Neural progenitor cell (in vitro differentiated cells): ENCODE data around the gene RAI1. TPM values are rescaled to one million over a fixed set of nuclear protein-coding genes. Genes with fewer than 3 reads are reported as not detected.
"Not testable (repeated sequence)": the region's sequence is repeated elsewhere in the genome, so short reads cannot be mapped to it uniquely, and the experiment has no call there.

Experiments used
- DNase-seq: peaks from one replicate; pipeline ENCODE4 v3.0.0-alpha.2; 2016; ENCODE audit warnings: low spot score
- H2AFZ ChIP-seq: fragments of 200-600 bp; sonication (generic); replicated peaks from 2 replicates; pipeline ENCODE4 v1.6.1; 2016; ENCODE audit warnings: antibody characterized with exemption
- H3F3A ChIP-seq: fragments of 200-600 bp; sonication (generic); 2 replicates; pipeline ENCODE4 v1.6.1; 2016; ENCODE audit warnings: antibody characterized with exemption, low read depth
- H3K27ac ChIP-seq: fragments of 200-600 bp; sonication (generic); 2 replicates; pipeline ENCODE4 v1.5.1; 2016; ENCODE audit warnings: mild to moderate bottlenecking
- H3K27me3 ChIP-seq: fragments of 200-600 bp; sonication (generic); 2 replicates; pipeline ENCODE4 v1.6.1; 2016; ENCODE audit warnings: mild to moderate bottlenecking, moderate library complexity
- H3K36me3 ChIP-seq: fragments of 200-600 bp; sonication (generic); 2 replicates; pipeline ENCODE4 v1.5.1; 2016
- H3K4me1 ChIP-seq: fragments of 200-600 bp; sonication (generic); 2 replicates; pipeline ENCODE4 v1.6.1; 2016; ENCODE audit warnings: mixed run types
- H3K4me2 ChIP-seq: fragments of 200-600 bp; sonication (generic); 2 replicates; pipeline ENCODE4 v1.6.1; 2016
- H3K4me3 ChIP-seq: fragments of 200-600 bp; sonication (generic); 2 replicates; pipeline ENCODE4 v1.5.1; 2016
- H3K79me2 ChIP-seq: fragments of 200-600 bp; sonication (generic); 2 replicates; pipeline ENCODE4 v1.6.1; 2016; ENCODE audit warnings: low read depth
- H3K9ac ChIP-seq: fragments of 200-600 bp; sonication (generic); 2 replicates; pipeline ENCODE4 v1.6.1; 2016
- H3K9me3 ChIP-seq: fragments of 200-600 bp; sonication (generic); 2 replicates; pipeline ENCODE4 v1.5.1; 2016; ENCODE audit warnings: low read depth
- H4K20me1 ChIP-seq: fragments of 200-600 bp; sonication (generic); 2 replicates; pipeline ENCODE4 v1.6.1; 2016; ENCODE audit warnings: low read depth
- H3K27ac Mint-ChIP-seq: 3 replicates; pipeline ENCODE4 v1.8.0; 2021; ENCODE audit warnings: mixed read lengths
- H3K27me3 Mint-ChIP-seq: 2 replicates; pipeline ENCODE4 v1.8.0; 2022; ENCODE audit warnings: low read depth, mild to moderate bottlenecking, inconsistent platforms, moderate library complexity, mixed read lengths; ENCODE audit not compliant: insufficient read depth
- H3K36me3 Mint-ChIP-seq: 3 replicates; pipeline ENCODE4 v1.8.0; 2021; ENCODE audit warnings: mixed read lengths
- H3K4me1 Mint-ChIP-seq: 3 replicates; pipeline ENCODE4 v1.8.0; 2021; ENCODE audit warnings: mixed read lengths
- H3K4me3 Mint-ChIP-seq: 3 replicates; pipeline ENCODE4 v1.8.0; 2021; ENCODE audit warnings: mild to moderate bottlenecking, moderate library complexity, mixed read lengths
- H3K9me3 Mint-ChIP-seq: 3 replicates; pipeline ENCODE4 v1.8.0; 2020; ENCODE audit warnings: mixed read lengths
- CTCF ChIP-seq: fragments of 200-600 bp; sonication (generic); IDR thresholded peaks from 2 replicates; pipeline ENCODE4 v1.5.1; 2017; ENCODE audit warnings: antibody characterized with exemption, mild to moderate bottlenecking
- EZH2 ChIP-seq: fragments of 200-600 bp; sonication (generic); IDR thresholded peaks from 2 replicates; pipeline ENCODE4 v1.6.1; 2017; ENCODE audit warnings: antibody characterized with exemption, mild to moderate bottlenecking, moderate library complexity
- EZH2phosphoT487 ChIP-seq: fragments of 200-600 bp; sonication (generic); IDR thresholded peaks from 2 replicates; pipeline ENCODE4 v1.6.1; 2017; ENCODE audit warnings: antibody characterized with exemption
- total RNA-seq: library from RNA; depleted of rRNA; stranded (reverse); fragments of >200 nt; gene quantifications from 2 replicates; pipeline ENCODE4 v1.2.3, GENCODE V29; 2015; ENCODE audit warnings: low replicate concordance

RAI1 gene
- total RNA-seq, 1 donor from 2014 or later: 27.4 TPM

DNA sequence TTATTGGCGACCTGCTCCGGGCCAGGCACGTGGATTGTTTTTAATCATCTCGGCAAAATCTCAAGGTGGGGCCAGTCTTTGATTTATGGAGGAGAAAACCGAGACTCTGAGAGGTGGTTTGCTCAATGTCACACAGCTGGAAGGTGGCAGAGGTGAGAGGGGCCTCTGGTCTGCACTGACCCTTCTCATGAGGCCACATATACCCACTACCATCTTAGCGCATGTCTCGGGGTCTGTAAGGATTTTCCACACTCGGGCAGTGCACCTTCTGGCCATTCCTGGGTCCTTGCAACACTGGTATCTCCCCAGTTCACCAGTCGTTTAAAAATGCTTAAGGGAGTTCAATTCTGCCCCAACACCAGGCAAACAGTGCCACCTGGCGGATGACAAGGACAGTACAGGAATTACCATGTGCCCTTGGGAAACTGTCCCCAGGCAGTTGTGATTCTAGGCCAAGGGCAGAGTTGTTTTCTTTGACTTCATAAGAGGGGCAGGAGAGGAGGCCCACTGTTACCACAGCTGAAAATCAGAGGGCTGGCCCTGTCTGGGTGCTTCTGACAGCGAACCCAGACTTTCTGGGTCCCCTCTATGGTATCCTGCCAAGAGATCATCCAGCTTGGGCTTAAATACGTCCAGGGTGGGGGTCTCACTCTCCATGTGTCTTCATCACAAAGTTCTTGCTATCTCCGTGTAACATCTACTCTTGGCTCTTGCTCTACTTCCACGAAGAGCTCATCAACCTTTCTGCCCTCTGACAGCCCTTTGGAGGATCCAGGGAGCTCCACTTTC lies 39.4 kb upstream of the RAI1 start:
- no peak overlapping the region for H3K27ac ChIP-seq
- no peaks in the 10 kb centered on the region for H4K20me1 ChIP-seq
- H3K9me3 ChIP-seq: no peaks in the 10 kb centered on the region
- Mint-ChIP-seq H3K27me3 (peaks cover 7% of the 10 kb centered on the region), H3K36me3 (no peaks in the 10 kb centered on the region), H3K9me3 (peaks cover 17% of the 10 kb centered on the region), H3K4me1 (peaks cover 10% of the 10 kb centered on the region), H3K4me3 (no peak overlapping the region), H3K27ac (peak overlapping the region; percentile 77)
- DNase-seq: peak; percentile 79
- H3K4me3 ChIP-seq: no peak overlapping the region
- no peaks in the 10 kb centered on the region for H3K79me2 ChIP-seq
- H3K4me2 ChIP-seq: no peak overlapping the region
- H3F3A ChIP-seq: no peaks in the 10 kb centered on the region
- H3K9ac ChIP-seq: no peak overlapping the region
- H3K27me3 ChIP-seq: no peaks in the 10 kb centered on the region
- H3K36me3 ChIP-seq: no peaks in the 10 kb centered on the region
- no peak overlapping the region for H2AFZ ChIP-seq
- no peaks in the 10 kb centered on the region for H3K4me1 ChIP-seq
- no peak for TF ChIP-seq EZH2
- no peak for TF ChIP-seq EZH2phosphoT487
- peak; percentile 97 for TF ChIP-seq CTCF

DNA sequence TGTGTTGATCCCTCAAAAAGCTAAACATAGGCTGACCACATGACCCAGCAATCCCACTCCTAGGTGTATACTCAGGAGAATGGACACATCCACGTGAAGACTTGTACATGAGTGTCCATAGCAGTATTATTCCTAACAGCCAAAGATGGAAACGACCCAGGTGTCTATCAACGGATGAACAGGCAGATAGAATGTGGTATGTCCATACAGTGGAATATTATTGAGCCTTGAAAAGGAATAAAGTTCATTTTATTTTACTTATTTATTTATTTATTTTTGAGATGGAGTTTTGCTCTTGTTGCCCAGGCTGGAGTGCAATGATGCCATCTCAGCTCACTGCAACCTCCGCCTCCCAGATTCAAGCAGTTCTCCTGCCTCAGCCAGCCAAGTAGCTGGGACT lies 36.1 kb upstream of the RAI1 start:
- H3K4me1 Mint-ChIP-seq, H3K4me1 ChIP-seq, H3K4me3 Mint-ChIP-seq, H3K36me3 ChIP-seq, H2AFZ ChIP-seq, H3K27ac ChIP-seq, DNase-seq, H3K9ac ChIP-seq, H3K9me3 ChIP-seq, H3K27me3 Mint-ChIP-seq, H3K36me3 Mint-ChIP-seq, H3K4me2 ChIP-seq, H3K4me3 ChIP-seq, H4K20me1 ChIP-seq, H3K79me2 ChIP-seq, H3K27me3 ChIP-seq, H3F3A ChIP-seq, H3K27ac Mint-ChIP-seq: not testable (repeated sequence)
- H3K9me3 Mint-ChIP-seq: peaks cover 17% of the 10 kb centered on the region

DNA sequence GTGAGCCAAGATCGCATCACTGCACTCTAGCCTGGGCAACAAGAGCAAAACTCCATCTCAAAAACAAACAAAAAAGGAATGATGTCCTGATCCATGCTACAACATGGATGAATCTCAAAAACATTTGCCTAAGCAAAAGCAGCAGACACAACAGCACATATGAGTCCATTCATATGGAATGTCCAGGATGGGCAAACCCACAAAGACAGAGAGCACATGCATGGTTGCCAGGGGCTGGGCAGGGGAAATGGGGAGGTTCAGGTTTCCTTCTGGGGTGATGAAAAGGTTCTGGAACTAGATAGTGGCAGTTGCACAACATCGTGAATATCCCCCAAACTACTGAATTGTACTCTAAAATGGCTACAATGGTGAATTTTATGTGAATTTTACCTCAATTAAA lies 35.3 kb upstream of the RAI1 start:
- Histone ChIP-seq H2AFZ (no peak overlapping the region), H3K27ac (no peak overlapping the region), H3K4me2 (no peak overlapping the region), H3K36me3 (no peaks in the 10 kb centered on the region), H3K4me3 (no peak overlapping the region), H3K9ac (no peak overlapping the region), H3K79me2 (no peaks in the 10 kb centered on the region), H3K9me3 (no peaks in the 10 kb centered on the region), H4K20me1 (no peaks in the 10 kb centered on the region), H3K4me1 (no peaks in the 10 kb centered on the region), H3K27me3 (no peaks in the 10 kb centered on the region), H3F3A (no peaks in the 10 kb centered on the region)
- no peak for DNase-seq
- H3K27me3 Mint-ChIP-seq: peaks cover 9% of the 10 kb centered on the region
- H3K27ac Mint-ChIP-seq: no peak overlapping the region
- peaks cover 5% of the 10 kb centered on the region for H3K4me1 Mint-ChIP-seq
- peaks cover 22% of the 10 kb centered on the region for H3K9me3 Mint-ChIP-seq
- no peaks in the 10 kb centered on the region for H3K36me3 Mint-ChIP-seq
- no peak for TF ChIP-seq EZH2
- TF ChIP-seq EZH2phosphoT487: no peak
- TF ChIP-seq CTCF: no peak
- no peak overlapping the region for H3K4me3 Mint-ChIP-seq

GRCh38 chr17:17647524-17648178 lies 33.6 kb upstream of the RAI1 start:
- H3K9me3 Mint-ChIP-seq: peaks cover 27% of the 10 kb centered on the region
- Histone ChIP-seq H3K27me3 (no peaks in the 10 kb centered on the region), H3K36me3 (no peaks in the 10 kb centered on the region), H3K4me2 (no peak overlapping the region), H4K20me1 (no peaks in the 10 kb centered on the region), H3F3A (no peaks in the 10 kb centered on the region), H3K4me3 (no peak overlapping the region), H3K9ac (no peak overlapping the region), H3K27ac (no peak overlapping the region), H3K79me2 (no peaks in the 10 kb centered on the region), H2AFZ (no peak overlapping the region), H3K4me1 (no peaks in the 10 kb centered on the region), H3K9me3 (no peaks in the 10 kb centered on the region)
- no peaks in the 10 kb centered on the region for H3K4me1 Mint-ChIP-seq
- H3K4me3 Mint-ChIP-seq: no peak overlapping the region
- H3K27me3 Mint-ChIP-seq: peaks cover 11% of the 10 kb centered on the region
- no peak for TF ChIP-seq CTCF
- TF ChIP-seq EZH2phosphoT487: no peak
- TF ChIP-seq EZH2: no peak
- DNase-seq: no peak
- no peak overlapping the region for H3K27ac Mint-ChIP-seq
- no peaks in the 10 kb centered on the region for H3K36me3 Mint-ChIP-seq
